Retinal pigment epithelial cell (primary cell): Measurements from ENCODE around the gene LHFPL2.
A peak's percentile ranks its signal among the peaks of the same experiment; 100 is the strongest.
"Not testable (repeated sequence)": the region's sequence is repeated elsewhere in the genome, so short reads cannot be mapped to it uniquely, and the experiment has no call there.

Experiments used
- DNase-seq: peaks from one replicate; pipeline ENCODE4 v3.0.0-alpha.2; 2010; ENCODE audit warnings: low read depth
- H3K4me3 ChIP-seq: 2 replicates; pipeline ENCODE4 v1.5.1; 2011; ENCODE audit warnings: mild to moderate bottlenecking, low read length, control low read depth, moderate library complexity
- CTCF ChIP-seq: conservative IDR thresholded peaks from 2 replicates; pipeline ENCODE4 v1.5.1; 2011; ENCODE audit warnings: low read depth, low read length, control low read depth, inconsistent platforms

LHFPL2 gene

DNA sequence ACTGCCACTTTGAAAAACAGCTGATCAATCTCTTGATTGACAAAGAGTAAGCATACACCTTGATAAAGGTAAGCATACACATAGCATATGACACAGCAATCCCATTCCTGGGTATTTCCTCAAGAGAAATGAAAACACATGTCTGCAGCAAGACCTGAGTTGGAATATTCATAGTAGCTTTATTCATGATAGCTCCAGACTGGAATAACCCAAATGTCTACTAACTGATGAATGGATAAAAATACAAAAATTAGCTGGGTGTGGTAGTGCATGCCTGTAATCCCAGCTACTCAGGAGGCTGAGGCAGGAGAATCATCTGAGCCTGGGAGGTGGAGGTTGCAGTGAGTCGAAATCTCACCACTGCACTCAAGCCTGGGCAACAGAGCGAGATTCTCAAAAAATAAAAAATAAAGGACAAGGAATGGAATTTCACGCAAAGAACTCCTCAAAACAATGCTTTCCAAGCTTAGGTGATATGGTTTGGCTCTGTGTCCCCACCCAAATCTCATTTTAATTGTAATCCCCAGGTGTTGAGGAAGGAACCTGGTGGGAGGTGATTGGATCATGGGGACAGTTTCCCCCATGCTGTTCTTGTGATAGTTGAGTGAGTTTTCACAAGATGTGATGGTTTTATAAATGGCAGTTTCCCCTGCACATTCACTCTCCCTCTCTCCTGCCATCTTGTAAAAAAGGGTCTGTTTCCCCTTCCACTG, 41.1 kb upstream of the LHFPL2 start:
- no peak for TF ChIP-seq CTCF
- DNase-seq: no peak
- no peak overlapping the region for H3K4me3 ChIP-seq

DNA sequence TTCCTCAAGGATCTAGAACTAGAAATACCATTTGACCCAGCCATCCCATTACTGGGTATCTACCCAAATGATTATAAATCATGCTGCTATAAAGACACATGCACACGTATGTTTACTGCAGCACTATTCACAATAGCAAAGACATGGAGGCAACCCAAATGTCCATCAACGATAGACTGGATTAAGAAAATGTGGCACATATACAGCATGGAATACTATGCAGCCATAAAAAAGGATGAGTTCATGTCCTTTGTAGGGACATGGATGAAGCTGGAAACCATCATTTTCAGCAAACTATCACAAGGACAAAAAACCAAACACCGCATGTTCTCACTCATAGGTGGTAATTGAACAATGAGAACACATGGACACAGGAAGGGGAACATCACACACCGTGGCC, 38.9 kb upstream of the LHFPL2 start:
- H3K4me3 ChIP-seq, DNase-seq: not testable (repeated sequence)

DNA sequence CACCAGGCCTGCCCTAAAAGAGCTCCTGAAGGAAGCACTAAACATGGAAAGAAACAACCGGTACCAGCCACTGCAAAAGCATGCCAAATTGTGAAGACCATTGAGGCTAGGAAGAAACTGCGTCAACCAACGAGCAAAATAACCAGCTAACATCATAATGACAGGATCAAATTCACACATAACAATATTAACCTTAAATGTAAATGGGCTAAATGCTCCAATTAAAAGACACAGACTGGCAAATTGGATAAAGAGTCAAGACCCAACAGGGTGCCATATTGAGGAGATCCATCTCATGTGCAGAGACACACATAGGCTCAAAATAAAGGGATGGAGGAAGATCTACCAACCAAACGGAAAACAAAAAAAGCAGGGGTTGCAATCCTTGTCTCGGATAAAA, 35.3 kb upstream of the LHFPL2 start:
- H3K4me3 ChIP-seq, DNase-seq: not testable (repeated sequence)

GRCh38 chr5:78679905-78680304, 31.3 kb upstream of the LHFPL2 start:
- DNase-seq: no peak
- no peak for TF ChIP-seq CTCF
- no peak overlapping the region for H3K4me3 ChIP-seq

DNA sequence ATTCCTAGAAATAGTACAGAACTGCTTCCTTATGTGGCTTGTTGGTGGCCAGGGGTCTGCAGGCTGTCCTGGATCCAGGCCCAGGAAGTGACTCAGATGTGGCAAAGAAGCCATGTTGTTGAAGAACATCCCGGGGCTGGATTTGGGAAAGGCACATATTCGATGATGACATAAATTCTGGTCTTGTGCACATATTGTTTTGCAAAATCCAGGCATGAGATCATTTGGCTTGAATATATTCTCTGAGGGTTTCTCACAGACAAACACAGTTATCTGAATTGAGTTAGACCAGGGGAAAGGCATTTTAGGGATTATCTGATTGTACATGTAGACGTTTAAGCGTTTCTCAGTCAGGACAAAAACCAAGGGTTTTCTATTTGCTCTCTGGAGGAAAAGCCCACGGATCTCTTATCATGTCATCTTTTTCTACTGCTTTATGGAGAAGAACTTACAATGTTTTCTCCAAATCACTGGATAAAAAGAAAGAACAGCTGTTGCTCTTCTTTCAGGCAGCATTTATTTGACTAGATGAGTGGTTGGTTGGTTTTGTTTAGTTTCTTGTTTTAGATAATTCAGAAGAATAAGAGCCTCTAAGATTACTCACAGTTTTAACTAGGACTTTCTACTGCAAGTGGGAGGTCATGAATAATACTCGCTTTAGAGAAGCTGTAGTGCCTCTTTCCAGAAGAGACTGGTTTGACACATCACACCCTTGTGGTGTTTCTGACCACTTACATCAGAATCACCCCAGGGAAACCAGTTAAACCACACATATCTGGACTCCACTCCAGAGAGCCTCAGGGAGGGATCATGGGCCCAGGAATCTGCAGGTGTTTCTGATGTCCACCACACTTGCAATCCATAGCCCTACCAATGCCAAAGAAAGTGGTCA, 29.5 kb upstream of the LHFPL2 start:
- H3K4me3 ChIP-seq: no peak overlapping the region
- peak; percentile 14 for DNase-seq
- no peak for TF ChIP-seq CTCF

GRCh38 chr5:78675956-78676730, 27.6 kb upstream of the LHFPL2 start:
- DNase-seq: no peak
- H3K4me3 ChIP-seq: no peak overlapping the region
- TF ChIP-seq CTCF: no peak

GRCh38 chr5:78673827-78674226, 25.3 kb upstream of the LHFPL2 start:
- H3K4me3 ChIP-seq, DNase-seq: not testable (repeated sequence)

DNA sequence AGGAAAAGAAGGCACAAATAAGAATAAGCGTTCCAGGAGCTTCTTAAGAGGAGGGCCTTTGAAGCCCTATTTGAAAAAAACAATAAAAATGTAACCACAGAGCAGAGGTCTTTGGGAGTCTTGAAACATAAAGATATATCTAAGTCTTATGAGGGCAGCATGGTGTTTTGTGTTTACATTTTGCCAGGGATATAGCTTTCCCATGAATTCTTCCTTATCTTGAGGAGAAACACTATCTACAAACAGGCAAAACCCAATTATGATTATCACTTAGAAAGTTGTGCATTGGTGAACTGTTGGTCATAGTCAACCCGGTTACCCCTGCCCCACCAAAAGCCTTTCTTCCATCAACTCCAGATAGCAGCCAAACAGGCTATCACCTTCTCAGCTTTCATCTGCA, 23.6 kb upstream of the LHFPL2 start:
- no peak overlapping the region for H3K4me3 ChIP-seq
- no peak for DNase-seq
- no peak for TF ChIP-seq CTCF
